ENCODE measurements around the gene OBSCN.

The OBSCN gene

DNA sequence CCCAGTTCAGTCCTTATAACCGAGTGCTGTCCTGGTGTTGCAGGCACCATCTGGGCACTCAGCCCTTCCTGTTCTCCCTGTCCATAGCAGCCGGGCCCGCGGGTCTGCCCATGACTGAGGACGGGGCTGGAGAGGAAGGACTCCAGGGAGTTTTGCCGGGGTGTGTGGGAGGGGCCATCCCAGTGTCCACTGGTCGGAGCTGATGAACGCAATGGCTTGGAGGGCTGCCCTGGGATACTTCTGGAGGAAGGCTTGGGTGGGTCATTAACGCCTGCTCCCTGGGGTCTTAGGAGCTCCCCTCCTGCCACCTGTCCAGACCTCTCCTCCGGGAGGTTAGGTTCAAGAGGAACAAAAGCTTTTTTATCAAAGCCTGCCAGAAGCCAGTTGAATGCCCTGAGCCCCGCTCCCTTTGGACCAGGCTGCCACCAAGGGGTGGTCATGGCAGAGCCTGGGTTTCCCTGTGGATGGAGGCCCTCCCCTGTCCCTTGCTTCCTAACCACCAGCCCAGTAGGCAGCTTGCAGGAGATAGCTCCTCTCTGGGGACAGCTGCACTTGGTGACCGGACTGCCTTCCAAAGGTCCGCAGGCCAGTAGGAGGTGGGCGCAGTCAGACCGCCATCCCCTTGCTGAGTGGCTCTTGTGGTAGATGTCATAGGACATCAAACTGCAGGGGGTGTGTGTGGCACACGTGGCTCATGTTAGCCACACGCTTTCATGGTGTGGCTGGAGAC is 137.5 kb downstream of the OBSCN start:
- no peak for DNase-seq (ENCODE audit: extremely low read depth, low read depth)
- TF ChIP-seq, protein P1, sequence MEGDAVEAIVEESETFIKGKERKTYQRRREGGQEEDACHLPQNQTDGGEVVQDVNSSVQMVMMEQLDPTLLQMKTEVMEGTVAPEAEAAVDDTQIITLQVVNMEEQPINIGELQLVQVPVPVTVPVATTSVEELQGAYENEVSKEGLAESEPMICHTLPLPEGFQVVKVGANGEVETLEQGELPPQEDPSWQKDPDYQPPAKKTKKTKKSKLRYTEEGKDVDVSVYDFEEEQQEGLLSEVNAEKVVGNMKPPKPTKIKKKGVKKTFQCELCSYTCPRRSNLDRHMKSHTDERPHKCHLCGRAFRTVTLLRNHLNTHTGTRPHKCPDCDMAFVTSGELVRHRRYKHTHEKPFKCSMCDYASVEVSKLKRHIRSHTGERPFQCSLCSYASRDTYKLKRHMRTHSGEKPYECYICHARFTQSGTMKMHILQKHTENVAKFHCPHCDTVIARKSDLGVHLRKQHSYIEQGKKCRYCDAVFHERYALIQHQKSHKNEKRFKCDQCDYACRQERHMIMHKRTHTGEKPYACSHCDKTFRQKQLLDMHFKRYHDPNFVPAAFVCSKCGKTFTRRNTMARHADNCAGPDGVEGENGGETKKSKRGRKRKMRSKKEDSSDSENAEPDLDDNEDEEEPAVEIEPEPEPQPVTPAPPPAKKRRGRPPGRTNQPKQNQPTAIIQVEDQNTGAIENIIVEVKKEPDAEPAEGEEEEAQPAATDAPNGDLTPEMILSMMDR (IDR thresholded peaks at IDR 0.05; ENCODE audit: low read depth, low read length), result no peak

DNA sequence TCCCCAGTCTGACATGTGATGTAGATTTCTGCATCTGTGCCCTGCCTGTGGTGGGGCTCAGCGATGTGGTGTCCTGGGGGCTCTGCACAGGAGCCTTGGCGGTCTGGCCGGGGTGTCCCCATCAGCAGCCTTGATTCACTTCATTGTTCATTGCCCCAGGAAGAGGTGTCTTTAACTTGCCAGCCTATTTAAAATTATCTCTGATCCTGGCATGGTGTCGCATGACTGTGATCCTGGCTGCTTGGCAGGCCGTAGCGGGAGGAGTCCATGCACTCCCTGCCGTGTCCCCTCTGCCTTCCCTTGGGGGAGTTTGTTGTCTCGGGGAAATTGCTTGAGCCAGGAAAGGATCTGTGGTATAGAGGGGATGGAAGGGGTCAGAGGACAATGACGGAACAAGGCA is 138.9 kb downstream of the OBSCN start:
- TF ChIP-seq, protein P1 (IDR thresholded peaks at IDR 0.05; ENCODE audit: low read depth, low read length), result no peak
- DNase-seq (ENCODE audit: extremely low read depth, low read depth), result no peak

DNA sequence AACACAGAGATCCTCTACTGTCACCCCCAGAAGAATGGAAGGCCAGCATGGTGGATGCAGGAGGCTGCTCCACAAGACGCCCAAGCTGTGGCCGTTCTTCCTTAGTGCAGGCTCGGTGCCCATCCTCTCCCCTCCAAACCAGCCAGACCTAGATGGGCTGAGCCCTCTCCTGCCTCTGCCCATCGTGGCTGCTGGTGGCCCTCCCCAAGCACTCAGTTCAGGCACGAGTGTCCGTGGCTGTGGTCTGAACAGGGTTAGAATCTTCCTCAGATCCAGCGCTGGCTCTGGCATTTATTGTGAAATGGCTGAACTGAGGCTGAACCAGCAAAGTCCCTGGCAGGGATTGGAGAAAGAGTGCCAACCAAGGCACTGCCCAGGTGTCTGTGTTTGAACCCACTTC is 139.3 kb downstream of the OBSCN start:
- TF ChIP-seq, protein P1 (IDR thresholded peaks at IDR 0.05; ENCODE audit: low read depth, low read length), result no peak
- no peak for DNase-seq (ENCODE audit: extremely low read depth, low read depth)

DNA sequence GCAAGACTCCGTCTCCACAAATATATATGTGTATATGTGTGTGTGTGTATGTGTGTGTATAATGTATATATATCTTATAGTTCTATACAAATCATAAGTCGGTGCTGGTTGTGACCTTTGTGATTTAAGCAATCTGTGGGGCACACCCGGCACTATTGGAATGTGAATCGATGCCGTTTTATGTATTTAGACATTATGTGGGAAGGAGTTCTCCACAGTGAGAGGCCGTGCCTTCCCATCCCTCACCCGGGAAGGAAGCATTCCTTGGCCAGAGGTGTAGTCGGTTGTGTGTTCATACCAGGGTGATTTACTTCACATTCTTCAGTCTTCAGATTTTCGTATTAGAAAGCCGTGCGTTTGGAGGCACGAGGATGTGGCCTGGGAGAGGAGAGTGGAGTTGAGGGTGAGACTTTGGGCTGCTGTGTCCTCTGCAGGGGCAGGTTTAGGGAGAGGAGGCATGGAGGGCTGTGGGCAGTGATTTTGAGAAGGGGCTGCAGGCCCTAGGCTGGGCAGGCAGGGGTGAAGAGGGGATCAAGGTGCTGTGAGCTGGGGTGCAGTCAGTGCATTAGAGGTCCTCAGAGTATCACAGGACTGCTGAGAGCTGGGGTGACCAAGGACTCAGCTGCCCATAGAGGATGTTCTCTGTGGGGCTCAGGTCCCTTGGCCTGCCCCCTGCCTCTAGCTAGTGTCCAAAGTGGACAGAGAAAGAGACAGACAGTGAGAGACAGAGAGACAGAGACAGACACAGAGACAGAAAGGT is 141.0 kb downstream of the OBSCN start:
- TF ChIP-seq, protein P1 (IDR thresholded peaks at IDR 0.05; ENCODE audit: low read depth, low read length), result no peak
- DNase-seq (ENCODE audit: extremely low read depth, low read depth), result no peak

DNA sequence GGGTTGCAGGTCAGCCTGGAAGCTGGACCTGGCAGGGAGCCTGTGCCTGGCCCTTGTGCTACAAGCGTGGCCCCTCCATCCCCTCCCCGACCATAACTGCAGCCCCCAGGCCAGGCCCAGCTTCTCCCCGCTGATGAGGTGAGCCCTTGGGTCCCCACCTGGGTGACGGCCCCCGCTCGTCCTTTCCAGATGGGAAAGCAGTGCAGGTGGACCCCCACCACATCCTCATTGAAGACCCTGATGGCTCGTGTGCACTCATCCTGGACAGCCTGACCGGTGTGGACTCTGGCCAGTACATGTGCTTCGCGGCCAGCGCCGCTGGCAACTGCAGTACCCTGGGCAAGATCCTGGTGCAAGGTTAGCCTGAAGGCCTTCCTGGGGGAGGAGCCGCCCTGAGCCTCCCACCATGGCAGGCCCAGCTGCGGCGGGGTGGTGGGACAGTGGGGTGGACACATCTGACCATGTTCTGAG is 141.9 kb downstream of the OBSCN start:
- TF ChIP-seq, protein P1 (IDR thresholded peaks at IDR 0.05; ENCODE audit: low read depth, low read length), result no peak
- DNase-seq (ENCODE audit: extremely low read depth, low read depth), result no peak

DNA sequence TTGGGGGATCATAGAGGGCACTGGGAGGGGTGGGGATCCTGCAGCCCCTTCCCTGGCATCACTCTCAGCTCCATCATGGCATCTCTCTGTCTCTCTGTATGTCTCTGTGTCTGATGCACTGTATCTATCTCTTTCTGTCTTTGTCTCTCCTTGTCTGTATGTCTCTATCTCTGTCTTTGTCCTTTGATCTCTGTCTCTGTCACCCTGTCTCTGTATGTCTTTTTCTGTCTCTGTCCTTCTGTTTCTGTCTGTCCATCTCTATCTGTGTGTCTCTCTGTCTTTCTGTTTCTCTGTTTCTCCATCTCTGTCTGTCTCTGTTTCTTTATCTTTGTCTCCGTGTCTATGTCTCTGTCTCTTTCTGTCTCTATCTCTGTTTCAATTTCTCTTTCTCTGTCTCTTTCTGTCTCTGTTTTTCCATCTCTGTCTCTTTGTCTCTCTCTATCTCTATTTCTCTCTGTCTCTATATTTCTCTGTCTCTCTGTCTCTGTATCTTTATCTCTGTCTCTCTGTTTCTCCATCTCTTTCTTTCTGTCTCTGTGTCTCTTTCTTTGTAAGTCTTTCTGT is 142.4 kb downstream of the OBSCN start:
- no peak for DNase-seq (ENCODE audit: extremely low read depth, low read depth)
- TF ChIP-seq, protein P1 (IDR thresholded peaks at IDR 0.05; ENCODE audit: low read depth, low read length), result no peak
